Omental fat pad (tissue), 4 donors: ENCODE measurements around the gene ELF3. TPM values are rescaled to one million over a fixed set of nuclear protein-coding genes. Genes with fewer than 3 reads are reported as not detected.

Source experiments
- ATAC-seq: fragments of 150-250 bp; one replicate; pipeline ENCODE4 v1.9.1; 2016; ENCODE audit warnings: mild to moderate bottlenecking, moderate library complexity; ENCODE audit not compliant: low FRiP score
- DNase-seq: peaks from one replicate; pipeline ENCODE4 v3.0.0-alpha.2; 2019; ENCODE audit warnings: low spot score
- CTCF ChIP-seq, 3 donors: fragments of 450-650 bp; IDR thresholded peaks; one replicate each; pipeline ENCODE4 v1.5.1; 2016 to 2017; ENCODE audit warnings: antibody characterized with exemption in 3 of 3, mild to moderate bottlenecking in 3 of 3, moderate library complexity in 2 of 3
- total RNA-seq, 4 donors: library from RNA; depleted of rRNA; stranded (reverse); fragments of >200 nt; gene quantifications; one replicate each; pipeline ENCODE4 v1.1.0, GENCODE V29; 2016

The ELF3 gene
- total RNA-seq, 4 donors from 2014 or later = 0.47 to 23.0 (median 1.8) TPM

GRCh38 chr1:202036595-202037387, 26.4 kb downstream of the ELF3 start:
- DNase-seq = no peak
- no peak for ATAC-seq
- no peak for TF ChIP-seq CTCF (IDR thresholded peaks at IDR 0.05)

- no peak for TF ChIP-seq CTCF (IDR thresholded peaks at IDR 0.05)
- ATAC-seq = no peak
Observed at GRCh38 chr1:202037706-202038296, 27.4 kb downstream of the ELF3 start.

GRCh38 chr1:202038688-202039346, 28.4 kb downstream of the ELF3 start:
- ATAC-seq (no peak), DNase-seq (no peak)
- no peak for TF ChIP-seq CTCF (IDR thresholded peaks at IDR 0.05)

More at GRCh38 chr1:202037706-202038296, 27.4 kb downstream of the ELF3 start:
- no peak for DNase-seq

- no peak for ATAC-seq
- TF ChIP-seq CTCF (IDR thresholded peaks at IDR 0.05) = no peak
- no peak for DNase-seq
Observed at GRCh38 chr1:202045705-202046104, 35.3 kb downstream of the ELF3 start.

- TF ChIP-seq CTCF (IDR thresholded peaks at IDR 0.05) = no peak
- no peak for ATAC-seq
- DNase-seq = no peak
Observed at GRCh38 chr1:202046227-202046626, 35.8 kb downstream of the ELF3 start.

- TF ChIP-seq CTCF (IDR thresholded peaks at IDR 0.05) = no peak
- DNase-seq = no peak
- no peak for ATAC-seq
Observed at GRCh38 chr1:202046748-202047708, 36.6 kb downstream of the ELF3 start.
